HG03175 (cell line): Measurements from ENCODE around the gene SOWAHC.
"Not testable (repeated sequence)": the region's sequence is repeated elsewhere in the genome, so short reads cannot be mapped to it uniquely, and the experiment has no call there.

Experiments
- ATAC-seq: cut with Tn5 transposase; IDR thresholded peaks from one replicate; pipeline ENCODE4 v1.9.1; 2021; ENCODE audit warnings: mild to moderate bottlenecking, moderate library complexity; ENCODE audit not compliant: unreplicated experiment

SOWAHC gene

GRCh38 chr2:109613922-109614714 lies at the start of gene SOWAHC, which contains the start of gene SEPTIN10:
Gene SOWAHC (plus strand): TSS chr2:109614364. CDS start chr2:109614490, 126 bp downstream.
Gene SEPTIN10 (minus strand): TSS chr2:109613966. CDS start chr2:109613827, 139 bp downstream.
- peak; percentile 79 for ATAC-seq

- no peak for ATAC-seq
Observed at GRCh38 chr2:109575373-109575772, 38.8 kb upstream of the SOWAHC start.

- ATAC-seq = not testable (repeated sequence)
Observed at GRCh38 chr2:109577630-109578029, 36.5 kb upstream of the SOWAHC start.

GRCh38 chr2:109582928-109583895 lies 31.0 kb upstream of the SOWAHC start:
- ATAC-seq = no peak

- no peak for ATAC-seq
Observed at GRCh38 chr2:109586687-109587086, 27.5 kb upstream of the SOWAHC start.

GRCh38 chr2:109591206-109591605 lies 23.0 kb upstream of the SOWAHC start:
- ATAC-seq = no peak

- no peak for ATAC-seq
Observed at GRCh38 chr2:109592905-109593304, 21.3 kb upstream of the SOWAHC start.

GRCh38 chr2:109594246-109594885 lies 19.8 kb upstream of the SOWAHC start:
- ATAC-seq = no peak

GRCh38 chr2:109595644-109596043 lies 18.5 kb upstream of the SOWAHC start:
- ATAC-seq = no peak

- no peak for ATAC-seq
Observed at GRCh38 chr2:109597283-109597682, 16.9 kb upstream of the SOWAHC start.

- ATAC-seq = no peak
Observed at GRCh38 chr2:109601783-109602182, 12.4 kb upstream of the SOWAHC start.

GRCh38 chr2:109602617-109603188 lies 11.5 kb upstream of the SOWAHC start:
- no peak for ATAC-seq

- ATAC-seq = no peak
Observed at GRCh38 chr2:109604597-109604996, 9.6 kb upstream of the SOWAHC start.

GRCh38 chr2:109607766-109608165 lies 6.4 kb upstream of the SOWAHC start:
- no peak for ATAC-seq

GRCh38 chr2:109609352-109610024 lies 4.7 kb upstream of the SOWAHC start:
- no peak for ATAC-seq

GRCh38 chr2:109611467-109612095 lies 2.6 kb upstream of the SOWAHC start:
- no peak for ATAC-seq

GRCh38 chr2:109613081-109613921 lies 863 bp upstream of the SOWAHC start:
- ATAC-seq = peak; percentile 28

- no peak for ATAC-seq
Observed at GRCh38 chr2:109614715-109615636, 812 bp downstream of the SOWAHC start.
